GM23248 (cell line): ENCODE results near the gene IGF1R. TPM values are rescaled to one million over a fixed set of nuclear protein-coding genes. Genes with fewer than 3 reads are reported as not detected.

Source experiments
- DNase-seq: peaks from one replicate; pipeline ENCODE4 v3.0.0-alpha.2; 2015
- H2AFZ ChIP-seq: fragments of 200-600 bp; sonication (generic); 2 replicates; pipeline ENCODE4 v1.6.1; 2016; ENCODE audit warnings: antibody characterized with exemption
- H3F3A ChIP-seq: fragments of 200-600 bp; sonication (generic); 2 replicates; pipeline ENCODE4 v1.6.1; 2016; ENCODE audit warnings: mild to moderate bottlenecking, antibody characterized with exemption, mixed run types; ENCODE audit not compliant: insufficient read depth
- H3K27ac ChIP-seq: fragments of 200-600 bp; sonication (generic); 2 replicates; pipeline ENCODE4 v1.5.1; 2016; ENCODE audit warnings: mild to moderate bottlenecking
- H3K27me3 ChIP-seq: fragments of 200-600 bp; sonication (generic); replicated peaks from 2 replicates; pipeline ENCODE4 v1.6.1; 2016; ENCODE audit warnings: mild to moderate bottlenecking; ENCODE audit not compliant: insufficient read depth
- H3K36me3 ChIP-seq: fragments of 200-600 bp; sonication (generic); 2 replicates; pipeline ENCODE4 v1.6.1; 2016; ENCODE audit warnings: low read depth, mild to moderate bottlenecking
- H3K4me1 ChIP-seq: fragments of 200-600 bp; sonication (generic); 2 replicates; pipeline ENCODE4 v1.6.1; 2016; ENCODE audit warnings: mild to moderate bottlenecking; ENCODE audit not compliant: insufficient read depth
- H3K4me2 ChIP-seq: fragments of 200-600 bp; sonication (generic); one replicate; pipeline ENCODE4 v1.6.1; 2016; ENCODE audit warnings: mild to moderate bottlenecking; ENCODE audit not compliant: unreplicated experiment
- H3K4me3 ChIP-seq: fragments of 200-600 bp; sonication (generic); 2 replicates; pipeline ENCODE4 v1.5.1; 2016; ENCODE audit warnings: mild to moderate bottlenecking
- H3K79me2 ChIP-seq: fragments of 200-600 bp; sonication (generic); 2 replicates; pipeline ENCODE4 v1.6.1; 2016; ENCODE audit warnings: mild to moderate bottlenecking; ENCODE audit not compliant: insufficient read depth
- H3K9ac ChIP-seq: fragments of 200-600 bp; sonication (generic); 2 replicates; pipeline ENCODE4 v1.6.1; 2016; ENCODE audit warnings: mild to moderate bottlenecking
- H3K9me2 ChIP-seq: fragments of 200-600 bp; sonication (generic); 2 replicates; pipeline ENCODE4 v1.6.1; 2016; ENCODE audit warnings: mixed run types, mild to moderate bottlenecking, moderate library complexity; ENCODE audit not compliant: insufficient read depth
- H3K9me3 ChIP-seq: fragments of 200-600 bp; sonication (generic); one replicate; pipeline ENCODE4 v1.6.1; 2017; ENCODE audit warnings: low read depth
- H4K20me1 ChIP-seq: fragments of 200-600 bp; sonication (generic); 2 replicates; pipeline ENCODE4 v1.6.0; 2016; ENCODE audit not compliant: insufficient read depth
- EZH2 ChIP-seq: fragments of 200-600 bp; sonication (generic); IDR thresholded peaks from 2 replicates; pipeline ENCODE4 v1.6.1; 2018; ENCODE audit warnings: antibody characterized with exemption, mild to moderate bottlenecking; ENCODE audit not compliant: insufficient read depth, poor library complexity, severe bottlenecking
- EZH2phosphoT487 ChIP-seq: fragments of 200-600 bp; sonication (generic); IDR thresholded peaks from 2 replicates; pipeline ENCODE4 v1.6.1; 2018; ENCODE audit warnings: antibody characterized with exemption, moderate library complexity, mild to moderate bottlenecking, low read depth; ENCODE audit not compliant: insufficient read depth
- WGBS, 2 experiments: methylation state at CpG; one replicate each; pipeline ENCODE4 v1.1.6; 2015 to 2017; ENCODE audit warnings: low lambda C conversion rate in 2 of 2, low coverage in 1 of 2; ENCODE audit errors: missing lambda C conversion rate in 2 of 2; 5-methylcytosine and 5-hydroxymethylcytosine counted together
- in situ Hi-C: fragments of 300-500 bp; cut with MboI; formaldehyde crosslinking; loops from 2 replicates; pipeline ENCODE4 v1.15.0; 2020
- polyA plus RNA-seq: library from polyadenylated mRNA; unstranded; fragments of >200 nt; fragmentation: Nextera tagmentation; extraction: Ambion mirVana; gene quantifications from 2 replicates; pipeline ENCODE4 v1.2.1, GENCODE V29; 2016
- total RNA-seq: library from RNA; depleted of rRNA; stranded (reverse); fragments of >200 nt; shearing (Covaris generic); gene quantifications from 2 replicates; pipeline ENCODE4 v1.2.3, GENCODE V29; 2014

Gene IGF1R
- total and polyA plus RNA-seq, 2 experiments from 2014 or later: 22.0 to 48.6 TPM

GRCh38 chr15:98737721-98738120, 89.4 kb downstream of the IGF1R start:
- Histone ChIP-seq H3K4me3 (no peak overlapping the region), H3K27ac (no peak overlapping the region), H3F3A (peaks cover 17% of the 10 kb centered on the region), H3K9me2 (no peaks in the 10 kb centered on the region), H3K79me2 (peaks cover 100% of the 10 kb centered on the region), H4K20me1 (peaks cover 40% of the 10 kb centered on the region; the same call in 1 of the 2 replicates), H2AFZ (no peak overlapping the region), H3K4me2 (no peak overlapping the region), H3K36me3 (no peaks in the 10 kb centered on the region), H3K9me3 (no peaks in the 10 kb centered on the region), H3K9ac (no peak overlapping the region), H3K4me1 (peaks cover 23% of the 10 kb centered on the region), H3K27me3 (no peaks in the 10 kb centered on the region)
- in situ Hi-C loops: no loop called here
- DNase-seq: no peak
- no peak for TF ChIP-seq EZH2phosphoT487
- TF ChIP-seq EZH2: no peak
- 90 to 92% methylated on average over 7 of the region's 7 CpGs for WGBS, 2 experiments

DNA sequence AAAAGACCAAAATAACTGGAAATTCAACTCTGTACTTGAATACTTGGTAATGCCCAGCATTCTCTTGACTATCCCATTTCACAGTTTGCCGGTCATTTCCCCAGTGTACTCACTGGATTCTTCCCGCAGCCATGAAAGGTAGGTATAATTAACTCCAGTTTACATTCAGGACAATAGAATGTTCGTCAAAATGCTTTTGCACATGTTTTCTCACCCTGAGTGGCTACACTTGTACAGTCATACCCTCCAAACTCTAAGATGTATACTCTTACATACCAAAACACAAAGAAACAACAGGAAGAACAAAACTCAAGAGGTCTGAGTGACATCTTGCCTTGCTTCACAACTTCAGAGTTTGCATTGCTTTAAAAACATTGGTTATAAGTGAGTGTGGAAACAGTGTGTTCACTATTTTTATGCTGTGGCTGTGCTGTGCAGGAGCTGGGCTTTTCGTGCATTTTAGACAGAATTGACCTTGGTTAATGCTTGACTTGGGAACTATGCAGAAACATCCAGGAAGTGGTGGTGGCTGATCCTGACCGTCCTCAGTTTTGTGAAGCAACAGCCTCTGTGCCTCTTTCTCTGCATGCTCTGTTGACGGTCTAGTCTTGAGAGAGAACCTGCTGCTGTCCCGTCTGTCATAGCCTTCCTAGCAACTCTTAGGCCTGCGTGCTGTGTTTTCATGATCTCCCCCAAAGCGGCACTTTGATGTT, 90.5 kb downstream of the IGF1R start:
- Histone ChIP-seq H4K20me1 (peaks cover 49% of the 10 kb centered on the region; the same call in 1 of the 2 replicates), H3K9me3 (no peaks in the 10 kb centered on the region), H3K36me3 (no peaks in the 10 kb centered on the region), H3K4me3 (no peak overlapping the region), H2AFZ (no peak overlapping the region), H3K9ac (no peak overlapping the region), H3K4me1 (peaks cover 23% of the 10 kb centered on the region), H3K27ac (no peak overlapping the region), H3K4me2 (no peak overlapping the region), H3K9me2 (no peaks in the 10 kb centered on the region), H3K27me3 (no peaks in the 10 kb centered on the region), H3K79me2 (peaks cover 100% of the 10 kb centered on the region), H3F3A (peaks cover 17% of the 10 kb centered on the region)
- in situ Hi-C loops: no loop called here
- DNase-seq: no peak
- WGBS, 2 experiments: 88 to 91% methylated on average over 9 of the region's 9 CpGs
- TF ChIP-seq EZH2 (no peak), EZH2phosphoT487 (no peak)

GRCh38 chr15:98740295-98740694, 92.0 kb downstream of the IGF1R start:
- in situ Hi-C loops: no loop called here
- H3K4me3 ChIP-seq: no peak overlapping the region
- WGBS, 2 experiments: 83 to 85% methylated on average over 4 of the region's 4 CpGs
- peaks cover 16% of the 10 kb centered on the region for H3F3A ChIP-seq
- no peak overlapping the region for H3K4me2 ChIP-seq
- peaks cover 49% of the 10 kb centered on the region; the same call in 1 of the 2 replicates for H4K20me1 ChIP-seq
- H3K9ac ChIP-seq: no peak overlapping the region
- H2AFZ ChIP-seq: no peak overlapping the region
- no peaks in the 10 kb centered on the region for H3K36me3 ChIP-seq
- no peak for DNase-seq
- H3K27me3 ChIP-seq: no peaks in the 10 kb centered on the region
- peaks cover 100% of the 10 kb centered on the region for H3K79me2 ChIP-seq
- no peaks in the 10 kb centered on the region for H3K9me3 ChIP-seq
- TF ChIP-seq EZH2 (no peak), EZH2phosphoT487 (no peak)
- H3K27ac ChIP-seq: no peak overlapping the region
- peaks cover 11% of the 10 kb centered on the region for H3K4me1 ChIP-seq
- no peaks in the 10 kb centered on the region for H3K9me2 ChIP-seq

GRCh38 chr15:98740963-98741362, 92.6 kb downstream of the IGF1R start:
- Histone ChIP-seq H3K79me2 (peaks cover 100% of the 10 kb centered on the region), H3K4me3 (no peak overlapping the region), H3K36me3 (no peaks in the 10 kb centered on the region), H3K27me3 (no peaks in the 10 kb centered on the region), H3K9ac (no peak overlapping the region), H3F3A (peaks cover 9% of the 10 kb centered on the region), H2AFZ (no peak overlapping the region), H3K27ac (no peak overlapping the region), H3K9me2 (no peaks in the 10 kb centered on the region), H3K4me2 (no peak overlapping the region), H4K20me1 (peaks cover 55% of the 10 kb centered on the region; the same call in 1 of the 2 replicates), H3K4me1 (peaks cover 4% of the 10 kb centered on the region), H3K9me3 (no peaks in the 10 kb centered on the region)
- no peak for DNase-seq
- no peak for TF ChIP-seq EZH2
- TF ChIP-seq EZH2phosphoT487: no peak
- 93 to 96% methylated on average over 4 of the region's 4 CpGs for WGBS, 2 experiments
- in situ Hi-C loops: no loop called here
